Osteocyte (in vitro differentiated cells): ENCODE results near the gene TBC1D9. TPM values are rescaled to one million over a fixed set of nuclear protein-coding genes. Genes with fewer than 3 reads are reported as not detected.

Source experiments
- DNase-seq: peaks from one replicate; pipeline ENCODE4 v3.0.0; 2021; ENCODE audit warnings: mixed read lengths; ENCODE audit not compliant: unreplicated experiment; ENCODE audit errors: extremely low spot score
- H3K27ac Mint-ChIP-seq: one replicate; pipeline ENCODE4 v1.8.0; 2021; ENCODE audit warnings: mild to moderate bottlenecking, mixed read lengths; ENCODE audit not compliant: unreplicated experiment
- H3K27me3 Mint-ChIP-seq: one replicate; pipeline ENCODE4 v1.8.0; 2021; ENCODE audit warnings: mixed read lengths; ENCODE audit not compliant: unreplicated experiment
- H3K36me3 Mint-ChIP-seq: one replicate; pipeline ENCODE4 v1.8.0; 2021; ENCODE audit warnings: mixed read lengths; ENCODE audit not compliant: unreplicated experiment
- H3K4me1 Mint-ChIP-seq: one replicate; pipeline ENCODE4 v1.8.0; 2021; ENCODE audit warnings: mixed read lengths; ENCODE audit not compliant: unreplicated experiment
- H3K4me3 Mint-ChIP-seq: one replicate; pipeline ENCODE4 v1.8.0; 2021; ENCODE audit warnings: mild to moderate bottlenecking, moderate library complexity, mixed read lengths; ENCODE audit not compliant: unreplicated experiment
- H3K9me3 Mint-ChIP-seq: one replicate; pipeline ENCODE4 v1.8.0; 2021; ENCODE audit warnings: mixed read lengths; ENCODE audit not compliant: unreplicated experiment
- total RNA-seq: library from RNA; stranded (reverse); gene quantifications from 2 replicates; pipeline ENCODE4 v1.2.1, GENCODE V29; 2021
- TF ChIP-seq, protein P1 (sequence below): fragments of 200-600 bp; sonication (generic); IDR thresholded peaks from 2 replicates; pipeline ENCODE4 v1.5.0; 2021; ENCODE audit warnings: antibody characterized with exemption, mild to moderate bottlenecking, moderate library complexity

Gene TBC1D9
- total RNA-seq, 1 donor from 2014 or later: 38.8 TPM

DNA sequence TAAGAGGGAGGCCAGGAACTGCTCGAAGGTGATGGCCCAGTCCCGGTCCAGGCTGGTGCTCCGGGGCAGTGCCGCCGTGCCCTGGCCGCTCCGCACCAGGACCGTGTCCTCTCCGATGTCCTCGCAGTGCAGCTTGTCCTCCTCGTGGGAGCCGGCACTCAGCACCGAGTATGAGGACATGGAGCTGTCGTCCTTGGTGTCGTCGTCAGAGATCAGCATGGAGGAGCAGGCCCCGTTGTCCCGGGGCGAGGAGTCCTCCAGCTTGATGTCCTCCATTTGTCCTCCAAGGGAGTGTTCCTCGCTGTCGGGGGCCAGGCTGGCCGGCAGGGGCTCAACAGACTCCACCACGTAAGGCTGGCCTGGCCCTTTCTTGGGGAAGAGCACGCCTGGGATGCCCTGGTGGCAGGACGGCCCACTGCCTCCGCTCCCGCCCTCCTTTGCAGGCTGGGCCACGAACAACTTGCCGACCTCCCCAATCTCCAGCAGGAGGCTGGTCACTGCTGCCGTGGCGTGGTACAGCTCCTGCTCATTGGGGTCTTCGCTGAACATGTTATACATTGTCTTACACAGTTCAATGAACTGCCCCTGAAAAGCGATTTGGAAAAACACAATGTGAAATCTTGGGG, 133.7 kb downstream of the TBC1D9 start:
- no peaks in the 10 kb centered on the region for H3K9me3 Mint-ChIP-seq
- H3K4me1 Mint-ChIP-seq: peaks cover 1% of the 10 kb centered on the region
- H3K36me3 Mint-ChIP-seq: peaks cover 24% of the 10 kb centered on the region
- H3K4me3 Mint-ChIP-seq: no peak overlapping the region
- TF ChIP-seq, protein P1, sequence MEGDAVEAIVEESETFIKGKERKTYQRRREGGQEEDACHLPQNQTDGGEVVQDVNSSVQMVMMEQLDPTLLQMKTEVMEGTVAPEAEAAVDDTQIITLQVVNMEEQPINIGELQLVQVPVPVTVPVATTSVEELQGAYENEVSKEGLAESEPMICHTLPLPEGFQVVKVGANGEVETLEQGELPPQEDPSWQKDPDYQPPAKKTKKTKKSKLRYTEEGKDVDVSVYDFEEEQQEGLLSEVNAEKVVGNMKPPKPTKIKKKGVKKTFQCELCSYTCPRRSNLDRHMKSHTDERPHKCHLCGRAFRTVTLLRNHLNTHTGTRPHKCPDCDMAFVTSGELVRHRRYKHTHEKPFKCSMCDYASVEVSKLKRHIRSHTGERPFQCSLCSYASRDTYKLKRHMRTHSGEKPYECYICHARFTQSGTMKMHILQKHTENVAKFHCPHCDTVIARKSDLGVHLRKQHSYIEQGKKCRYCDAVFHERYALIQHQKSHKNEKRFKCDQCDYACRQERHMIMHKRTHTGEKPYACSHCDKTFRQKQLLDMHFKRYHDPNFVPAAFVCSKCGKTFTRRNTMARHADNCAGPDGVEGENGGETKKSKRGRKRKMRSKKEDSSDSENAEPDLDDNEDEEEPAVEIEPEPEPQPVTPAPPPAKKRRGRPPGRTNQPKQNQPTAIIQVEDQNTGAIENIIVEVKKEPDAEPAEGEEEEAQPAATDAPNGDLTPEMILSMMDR: no peak
- H3K27ac Mint-ChIP-seq: no peak overlapping the region
- DNase-seq: no peak
- H3K27me3 Mint-ChIP-seq: no peaks in the 10 kb centered on the region

DNA sequence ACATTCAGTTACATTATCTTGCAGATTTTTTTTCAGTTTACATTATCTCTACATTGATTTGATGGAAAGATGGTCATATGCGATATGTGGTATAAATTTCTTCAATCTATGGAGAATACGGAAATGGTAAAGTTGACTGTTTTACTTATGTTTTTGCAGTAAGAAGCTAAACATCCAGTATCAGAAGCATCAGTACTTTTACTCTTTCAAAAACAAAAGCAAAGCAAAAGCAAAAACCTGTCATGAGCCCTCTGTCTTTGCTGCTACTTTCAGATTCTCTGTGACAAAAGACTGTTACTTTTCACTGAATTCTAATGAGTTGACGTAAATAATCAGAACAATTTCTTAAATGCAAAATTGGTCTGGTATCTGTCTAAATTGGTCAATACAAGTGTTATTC, 135.0 kb downstream of the TBC1D9 start:
- Mint-ChIP-seq H3K27ac (no peak overlapping the region), H3K9me3 (no peaks in the 10 kb centered on the region), H3K4me1 (no peaks in the 10 kb centered on the region), H3K27me3 (no peaks in the 10 kb centered on the region), H3K36me3 (peaks cover 24% of the 10 kb centered on the region), H3K4me3 (no peak overlapping the region)
- DNase-seq: no peak
- TF ChIP-seq, protein P1: no peak

DNA sequence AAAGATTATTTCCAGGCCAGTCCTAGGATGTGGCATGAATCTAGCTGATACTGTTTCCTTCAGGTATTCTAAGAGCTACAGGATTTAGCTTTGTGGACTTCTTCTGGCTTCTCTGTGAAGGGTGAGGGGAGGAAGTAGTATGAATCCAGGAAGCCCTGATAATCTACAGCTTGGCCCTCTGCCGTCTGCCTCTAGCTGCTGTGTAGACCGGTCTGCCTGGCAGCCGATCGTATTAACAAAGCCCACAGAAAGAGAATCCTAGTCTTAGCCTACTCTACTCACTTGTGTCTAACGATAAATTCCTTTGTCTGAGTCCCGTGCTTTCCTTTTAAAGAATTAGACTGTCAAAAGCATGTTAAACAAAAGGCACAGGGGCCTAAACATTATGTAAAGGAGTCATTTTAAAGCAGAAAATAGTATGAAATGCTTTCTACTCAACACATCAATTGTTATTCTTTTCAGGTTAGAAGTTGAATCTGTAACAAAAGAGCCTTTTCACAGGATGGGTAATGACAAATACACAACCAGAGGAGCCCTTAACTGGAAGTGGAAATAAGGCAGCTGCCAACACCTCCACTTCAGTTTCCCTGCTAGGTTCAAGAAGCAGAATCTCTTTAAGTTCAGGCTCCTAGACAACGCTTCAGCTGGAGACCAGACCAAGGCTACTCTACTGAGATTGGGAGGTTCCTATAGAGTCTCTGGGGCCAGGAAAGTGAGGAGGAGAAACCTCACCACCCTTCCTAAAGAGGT, 138.5 kb downstream of the TBC1D9 start:
- DNase-seq: no peak
- H3K36me3 Mint-ChIP-seq: peaks cover 4% of the 10 kb centered on the region
- peaks cover 7% of the 10 kb centered on the region for H3K27me3 Mint-ChIP-seq
- TF ChIP-seq, protein P1: no peak
- no peaks in the 10 kb centered on the region for H3K9me3 Mint-ChIP-seq
- H3K4me3 Mint-ChIP-seq: no peak overlapping the region
- H3K4me1 Mint-ChIP-seq: no peaks in the 10 kb centered on the region
- no peak overlapping the region for H3K27ac Mint-ChIP-seq

- H3K4me3 Mint-ChIP-seq: no peak overlapping the region
- no peak for DNase-seq
- H3K9me3 Mint-ChIP-seq: no peaks in the 10 kb centered on the region
- TF ChIP-seq, protein P1: no peak
- no peaks in the 10 kb centered on the region for H3K4me1 Mint-ChIP-seq
- H3K27ac Mint-ChIP-seq: no peak overlapping the region
- peaks cover 8% of the 10 kb centered on the region for H3K27me3 Mint-ChIP-seq
- H3K36me3 Mint-ChIP-seq: no peaks in the 10 kb centered on the region
Observed at GRCh38 chr4:140615451-140615850, 140.7 kb downstream of the TBC1D9 start.

DNA sequence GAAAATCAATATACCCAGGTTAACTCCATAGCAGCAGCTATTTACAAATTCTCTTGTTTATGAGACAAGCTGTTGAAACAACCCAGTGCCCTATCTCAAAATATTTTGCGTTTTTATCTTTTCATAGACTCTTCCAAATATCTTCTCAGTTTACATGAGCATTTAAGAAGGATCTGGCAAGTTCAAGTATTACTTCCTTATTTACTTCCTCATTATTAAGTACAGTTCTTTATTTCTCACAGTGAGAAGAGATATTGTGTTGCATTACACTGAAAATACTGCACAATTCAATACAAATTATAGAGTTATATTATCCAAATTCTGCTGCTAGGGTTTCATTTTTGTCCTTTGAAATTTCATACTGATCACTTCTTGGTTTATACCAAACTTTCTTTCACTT, 143.8 kb downstream of the TBC1D9 start:
- H3K4me1 Mint-ChIP-seq: peaks cover 3% of the 10 kb centered on the region
- no peak overlapping the region for H3K27ac Mint-ChIP-seq
- H3K4me3 Mint-ChIP-seq: no peak overlapping the region
- TF ChIP-seq, protein P1: no peak
- H3K27me3 Mint-ChIP-seq: peaks cover 8% of the 10 kb centered on the region
- no peak for DNase-seq
- no peaks in the 10 kb centered on the region for H3K36me3 Mint-ChIP-seq
- H3K9me3 Mint-ChIP-seq: no peaks in the 10 kb centered on the region
